ACC112 (cell line): Measurements from ENCODE around the gene DNAH12.
"Not testable (repeated sequence)": the region's sequence is repeated elsewhere in the genome, so short reads cannot be mapped to it uniquely, and the experiment has no call there.

Experiments
- H2AFZ ChIP-seq: fragments of 200-600 bp; sonication (generic); one replicate; pipeline ENCODE4 v1.6.0; 2017; ENCODE audit warnings: antibody characterized with exemption, low read length; ENCODE audit not compliant: unreplicated experiment
- H3K27ac ChIP-seq: fragments of 200-600 bp; sonication (generic); 2 replicates; pipeline ENCODE4 v1.5.1; 2014; ENCODE audit warnings: low read depth, mild to moderate bottlenecking, antibody characterized with exemption, low read length, moderate library complexity
- H3K27me3 ChIP-seq: fragments of 200-600 bp; sonication (generic); 2 replicates; pipeline ENCODE4 v1.6.1; 2014; ENCODE audit warnings: mild to moderate bottlenecking, antibody characterized with exemption, low read length, moderate library complexity, mixed read lengths; ENCODE audit not compliant: insufficient read depth
- H3K36me3 ChIP-seq: fragments of 200-600 bp; sonication (generic); 2 replicates; pipeline ENCODE4 v1.6.1; 2016; ENCODE audit warnings: mild to moderate bottlenecking, antibody characterized with exemption, low read length, moderate library complexity, mixed read lengths; ENCODE audit not compliant: insufficient read depth
- H3K4me1 ChIP-seq: fragments of 200-600 bp; sonication (generic); one replicate; pipeline ENCODE4 v1.6.1; 2016; ENCODE audit warnings: low read length, mixed read lengths; ENCODE audit not compliant: insufficient read depth, unreplicated experiment, control insufficient read depth
- H3K4me3 ChIP-seq: fragments of 200-600 bp; sonication (generic); 2 replicates; pipeline ENCODE4 v1.5.1; 2014; ENCODE audit warnings: mild to moderate bottlenecking, low read depth, low read length
- H3K79me2 ChIP-seq: fragments of 200-600 bp; sonication (generic); one replicate; pipeline ENCODE4 v1.6.0; 2016; ENCODE audit warnings: low read length; ENCODE audit not compliant: control insufficient read depth, unreplicated experiment, insufficient read depth

The DNAH12 gene

DNA sequence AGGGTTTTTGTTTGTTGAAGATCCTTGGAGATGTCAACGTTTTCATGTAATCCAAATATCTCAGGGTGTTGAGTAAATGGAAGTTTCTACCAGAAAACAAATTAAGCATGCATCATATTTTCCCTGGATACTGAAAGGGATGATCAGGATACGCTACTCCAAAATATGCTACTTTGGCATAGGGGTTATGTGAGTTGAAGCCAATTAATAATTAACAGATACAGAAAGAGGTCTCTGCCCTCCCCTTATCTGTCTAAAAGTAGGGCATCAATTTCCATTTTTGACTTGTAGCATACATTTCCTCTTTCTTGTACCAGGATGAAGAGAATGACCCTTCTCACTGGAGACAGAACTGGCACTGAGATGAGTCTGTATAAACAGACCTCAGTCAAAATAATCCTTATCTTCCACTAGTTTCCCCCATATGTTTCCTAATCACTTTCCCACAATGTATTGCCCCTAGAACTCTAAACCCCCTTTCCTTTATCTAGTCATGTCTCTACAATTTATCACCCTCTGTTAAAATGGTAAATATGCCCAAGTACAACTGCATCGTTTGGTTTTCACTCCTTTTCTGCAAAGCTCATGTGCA lies 234.3 kb downstream of the DNAH12 start:
- no peak overlapping the region for H2AFZ ChIP-seq

DNA sequence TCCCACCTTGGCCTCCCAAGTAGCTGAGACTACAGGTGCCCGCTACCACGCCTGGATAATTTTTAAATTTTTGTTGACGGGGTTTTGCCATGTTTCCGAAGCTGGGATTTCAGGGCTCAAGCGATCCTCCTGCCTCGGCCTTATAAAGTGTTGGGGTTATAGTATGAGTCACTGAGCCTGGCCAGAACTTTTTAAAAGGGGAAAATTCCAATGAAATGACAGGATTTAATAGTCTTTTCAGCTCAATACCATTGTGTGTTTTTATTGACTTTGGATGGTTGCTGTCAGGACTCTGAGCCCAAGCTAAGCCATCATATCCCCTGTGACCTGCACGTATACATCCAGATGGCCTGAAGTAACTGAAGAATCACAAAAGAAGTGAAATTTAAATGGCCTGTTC lies 240.6 kb downstream of the DNAH12 start:
- H3K79me2 ChIP-seq, H2AFZ ChIP-seq, H3K4me3 ChIP-seq, H3K27ac ChIP-seq, H3K36me3 ChIP-seq, H3K4me1 ChIP-seq, H3K27me3 ChIP-seq: not testable (repeated sequence)

More for the DNA sequence above, 234.3 kb downstream of the DNAH12 start:
- peaks cover 20% of the 10 kb centered on the region for H3K27me3 ChIP-seq
- H3K36me3 ChIP-seq = no peaks in the 10 kb centered on the region
- H3K27ac ChIP-seq = no peak overlapping the region
- no peak overlapping the region for H3K4me3 ChIP-seq
- H3K79me2 ChIP-seq = no peaks in the 10 kb centered on the region
- H3K4me1 ChIP-seq = no peaks in the 10 kb centered on the region

DNA sequence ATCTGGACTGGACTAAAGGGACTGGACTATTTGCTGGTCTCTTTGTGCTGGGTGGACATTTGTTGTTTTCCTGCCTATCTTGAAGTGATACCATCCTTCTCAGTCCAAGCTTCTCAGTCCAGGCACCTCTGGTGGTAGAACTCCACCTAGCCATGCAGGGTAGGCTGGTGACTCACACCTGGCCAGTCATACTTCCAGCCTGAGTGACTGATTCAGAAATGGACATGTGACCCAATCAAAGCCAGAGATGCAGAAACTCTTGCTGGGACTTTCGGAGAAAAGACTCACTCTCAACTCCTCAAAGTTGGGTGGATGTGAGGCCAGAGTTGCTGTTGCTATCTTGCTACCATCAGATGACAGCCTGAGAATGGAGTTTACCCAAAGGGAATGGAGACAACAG lies 246.1 kb downstream of the DNAH12 start:
- Histone ChIP-seq H3K79me2 (no peaks in the 10 kb centered on the region), H3K4me1 (peaks cover 4% of the 10 kb centered on the region), H2AFZ (no peak overlapping the region), H3K4me3 (no peak overlapping the region), H3K36me3 (no peaks in the 10 kb centered on the region), H3K27ac (no peak overlapping the region), H3K27me3 (no peaks in the 10 kb centered on the region)

DNA sequence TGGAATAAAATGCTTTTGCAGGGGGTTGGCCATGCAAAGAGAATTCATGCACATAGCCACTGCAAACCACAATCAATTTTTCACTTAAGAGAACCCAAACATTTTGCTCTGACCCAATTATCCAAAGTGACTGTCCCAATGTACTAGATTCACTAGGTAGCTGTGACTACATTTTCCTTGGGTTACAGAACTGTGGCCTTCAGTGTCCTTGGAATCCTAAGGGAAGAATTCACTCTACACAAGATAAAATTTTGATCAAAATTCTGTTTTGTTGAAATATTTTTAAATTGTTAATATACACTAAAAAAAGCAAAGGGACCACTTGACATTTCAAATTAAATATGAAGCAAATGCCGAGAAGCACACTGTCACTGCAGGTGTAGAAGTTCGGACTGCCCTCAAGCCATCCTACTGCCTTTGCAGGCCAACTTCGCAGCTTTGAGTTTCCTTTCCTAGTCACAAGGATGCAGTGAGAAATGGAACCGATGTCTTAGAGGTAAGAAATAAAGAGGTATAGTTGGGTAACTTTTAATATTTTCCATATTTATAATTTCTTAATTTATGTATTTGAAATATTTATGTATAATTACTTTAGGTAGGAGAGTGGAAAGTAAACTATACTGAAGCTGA lies 251.1 kb downstream of the DNAH12 start:
- Histone ChIP-seq H3K4me3 (no peak overlapping the region), H3K79me2 (no peaks in the 10 kb centered on the region), H3K27me3 (no peaks in the 10 kb centered on the region), H3K27ac (no peak overlapping the region), H3K4me1 (no peaks in the 10 kb centered on the region), H3K36me3 (no peaks in the 10 kb centered on the region), H2AFZ (no peak overlapping the region)

DNA sequence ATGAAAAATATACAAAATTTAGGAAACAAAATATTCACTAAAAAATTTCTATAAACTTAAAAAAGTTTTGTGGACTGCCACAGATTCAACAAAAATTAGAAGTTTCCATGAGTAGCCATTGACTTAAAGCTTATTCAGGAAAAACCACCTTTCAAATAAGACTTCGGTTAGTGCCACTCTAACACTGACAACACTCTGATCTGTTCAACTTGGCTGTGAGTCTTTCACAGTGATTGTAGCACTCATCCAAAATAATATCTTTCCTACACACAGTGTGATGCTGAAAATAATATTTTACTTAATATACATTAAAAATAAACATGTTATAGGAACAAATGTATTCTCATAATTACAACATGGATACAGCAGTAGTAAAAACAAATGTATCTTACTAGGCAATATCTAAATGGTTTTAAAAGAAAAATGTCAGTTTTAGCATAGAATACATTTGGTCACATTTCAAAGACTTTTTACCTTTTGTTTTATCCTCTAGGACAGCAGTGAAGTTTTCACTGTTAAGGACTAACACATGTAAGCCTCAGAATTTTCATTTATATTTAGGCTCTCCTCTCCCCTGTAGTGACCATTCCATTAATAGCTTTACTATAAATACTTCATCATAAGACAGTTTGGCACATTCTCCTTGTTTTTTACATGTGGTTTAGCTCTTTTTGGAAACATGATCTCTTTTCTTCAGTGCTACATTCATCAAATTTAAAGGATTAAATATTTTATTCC lies 251.8 kb downstream of the DNAH12 start, which contains the start of gene ASB14:
ASB14 (minus strand) TSS at position 527 of the 738 bp plus-strand sequence. CDS start 652 bp downstream, outside the sequence.
- Histone ChIP-seq H3K27ac (no peak within 1 kb of the TSS), H3K79me2 (no peaks in the 10 kb centered on the region), H3K27me3 (no peaks in the 10 kb centered on the region), H2AFZ (no peak within 1 kb of the TSS), H3K4me1 (no peaks in the 10 kb centered on the region), H3K36me3 (no peaks in the 10 kb centered on the region), H3K4me3 (no peak within 1 kb of the TSS)

DNA sequence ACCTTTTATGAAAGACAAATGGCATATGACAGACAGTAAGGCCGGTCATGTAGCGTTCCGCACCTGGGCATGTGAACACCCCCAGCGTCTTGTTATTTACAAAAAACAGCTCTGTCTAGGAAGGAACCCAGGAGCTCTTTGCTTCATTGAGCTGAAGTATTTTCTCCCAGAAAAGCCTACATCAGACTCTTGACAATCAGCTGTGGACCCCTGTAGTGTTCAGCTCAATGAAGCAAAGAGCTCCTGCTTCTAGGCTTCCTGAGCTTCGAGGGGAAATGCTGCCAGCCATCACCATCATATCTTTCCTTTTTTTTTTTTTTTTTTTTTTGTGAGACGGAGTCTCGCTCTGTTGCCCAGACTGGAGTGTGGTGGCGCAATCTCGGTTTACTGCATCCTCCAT lies 255.7 kb downstream of the DNAH12 start:
- no peaks in the 10 kb centered on the region for H3K27me3 ChIP-seq
- no peaks in the 10 kb centered on the region for H3K4me1 ChIP-seq
- H3K79me2 ChIP-seq = no peaks in the 10 kb centered on the region
- H3K36me3 ChIP-seq = 0 out of 2 replicates have a peak, but pooled peaks cover 6% of the 10 kb centered on the region
- no peak overlapping the region for H3K27ac ChIP-seq
- no peak overlapping the region for H2AFZ ChIP-seq
- H3K4me3 ChIP-seq = no peak overlapping the region

DNA sequence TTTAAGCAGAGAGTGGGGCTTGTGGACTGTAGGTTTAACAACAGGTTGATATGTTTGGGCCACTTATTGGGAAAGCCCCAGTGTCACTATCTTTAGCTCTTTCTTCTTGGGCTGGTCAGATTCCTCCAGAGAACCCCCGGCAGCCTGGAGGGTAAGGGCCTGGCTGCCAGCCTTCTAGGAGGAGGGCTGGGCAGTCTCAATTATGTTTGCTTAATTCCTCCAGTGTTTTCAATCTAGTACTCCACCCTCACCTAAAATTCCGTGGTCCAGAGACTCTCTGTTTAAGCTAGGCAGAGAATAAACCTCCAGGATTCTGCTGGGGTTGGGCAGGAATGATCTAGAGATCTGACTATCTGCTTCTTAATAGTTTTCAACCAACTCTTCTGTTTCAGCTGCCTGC lies 256.9 kb downstream of the DNAH12 start:
- peaks cover 2% of the 10 kb centered on the region for H3K4me1 ChIP-seq
- no peaks in the 10 kb centered on the region for H3K27me3 ChIP-seq
- no peak overlapping the region for H2AFZ ChIP-seq
- no peaks in the 10 kb centered on the region for H3K79me2 ChIP-seq
- H3K27ac ChIP-seq = no peak overlapping the region
- H3K4me3 ChIP-seq = no peak overlapping the region
- H3K36me3 ChIP-seq = 0 out of 2 replicates have a peak, but pooled peaks cover 6% of the 10 kb centered on the region

DNA sequence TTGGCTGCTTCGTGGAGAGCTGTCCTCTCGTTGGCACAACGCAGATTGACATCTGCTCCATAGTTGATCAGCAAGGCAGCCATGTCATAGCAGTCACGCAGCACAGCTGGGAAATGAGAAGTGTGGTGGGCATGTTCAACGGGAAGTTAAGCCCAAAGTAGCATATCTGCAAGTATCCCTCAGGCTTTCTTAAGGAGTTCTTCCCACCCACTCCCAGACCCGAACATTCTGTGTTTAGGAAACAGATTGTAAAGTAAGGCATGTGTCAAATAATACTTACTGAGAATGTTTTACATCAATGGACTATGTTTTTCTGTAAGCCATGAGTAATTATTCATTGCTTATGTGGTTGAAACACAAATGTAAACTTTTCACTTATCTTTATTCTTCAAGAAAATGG lies 260.8 kb downstream of the DNAH12 start:
- Histone ChIP-seq H3K4me1 (peaks cover 13% of the 10 kb centered on the region), H3K36me3 (0 out of 2 replicates have a peak, but pooled peaks cover 6% of the 10 kb centered on the region), H3K79me2 (no peaks in the 10 kb centered on the region), H3K27ac (no peak overlapping the region), H3K4me3 (no peak overlapping the region), H2AFZ (no peak overlapping the region), H3K27me3 (no peaks in the 10 kb centered on the region)

DNA sequence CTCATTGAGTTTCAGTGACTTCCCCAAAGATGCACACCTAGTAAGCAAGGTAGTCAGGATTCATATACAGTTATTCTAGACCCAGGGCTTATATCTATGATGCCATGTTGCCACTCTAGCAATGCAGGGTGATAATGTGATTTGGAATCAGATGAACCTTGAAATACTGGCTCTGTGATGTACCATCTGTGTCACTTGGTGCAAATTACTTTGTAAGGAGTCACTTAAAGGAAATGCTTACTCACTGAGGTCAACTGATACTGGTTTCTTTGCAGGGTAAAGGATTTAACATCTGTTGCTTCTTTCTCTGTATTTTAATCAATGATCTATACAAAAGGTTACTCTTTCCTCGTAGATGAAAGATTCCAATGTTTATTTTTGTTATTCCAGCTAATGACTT lies 262.4 kb downstream of the DNAH12 start:
- Histone ChIP-seq H3K27me3 (no peaks in the 10 kb centered on the region), H3K4me3 (no peak overlapping the region), H3K79me2 (no peaks in the 10 kb centered on the region), H2AFZ (no peak overlapping the region), H3K36me3 (0 out of 2 replicates have a peak, but pooled peaks cover 5% of the 10 kb centered on the region), H3K4me1 (peaks cover 13% of the 10 kb centered on the region), H3K27ac (no peak overlapping the region)

DNA sequence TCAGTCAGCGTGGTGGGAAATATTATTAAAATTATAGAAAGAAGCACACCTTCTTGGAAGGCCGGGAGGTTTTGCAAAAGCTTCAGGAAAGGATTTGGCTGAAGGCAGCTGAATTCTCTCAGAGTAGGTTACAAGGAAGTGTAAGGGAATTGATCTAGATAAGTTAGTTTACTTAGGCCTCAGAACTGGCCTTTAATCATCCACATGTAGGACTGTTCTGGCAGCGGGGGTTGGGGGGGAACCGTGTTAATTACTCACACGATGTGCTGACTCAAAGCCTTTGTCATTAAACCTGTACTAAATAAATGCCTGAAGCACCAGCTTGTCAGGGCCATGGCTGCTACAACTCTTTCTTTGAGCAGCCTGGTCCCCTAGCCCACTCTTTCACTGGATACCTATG lies 264.5 kb downstream of the DNAH12 start:
- Histone ChIP-seq H2AFZ (no peak overlapping the region), H3K27ac (no peak overlapping the region), H3K4me3 (no peak overlapping the region), H3K27me3 (no peaks in the 10 kb centered on the region), H3K36me3 (0 out of 2 replicates have a peak, but pooled peaks cover 3% of the 10 kb centered on the region), H3K79me2 (no peaks in the 10 kb centered on the region), H3K4me1 (peaks cover 13% of the 10 kb centered on the region)
